LNCaP clone FGC (cell line): ENCODE measurements around the gene LAX1.
"Not testable (repeated sequence)": the region's sequence is repeated elsewhere in the genome, so short reads cannot be mapped to it uniquely, and the experiment has no call there.

Experiments
- DNase-seq: peaks from one replicate; pipeline ENCODE4 v3.0.0-alpha.2; 2011; ENCODE audit warnings: low read depth
- H3K4me3 ChIP-seq: 2 replicates; pipeline ENCODE4 v1.5.1; 2011; ENCODE audit warnings: mild to moderate bottlenecking, low read depth, low read length, control low read depth
- TF ChIP-seq, protein P1 (sequence below): IDR thresholded peaks from 2 replicates; pipeline ENCODE4 v1.5.1; 2012; ENCODE audit warnings: mild to moderate bottlenecking; ENCODE audit not compliant: control insufficient read depth, insufficient read depth; ENCODE audit errors: extremely low read depth

The LAX1 gene

GRCh38 chr1:203781962-203782361 is 17.0 kb downstream of the LAX1 start:
- no peak overlapping the region for H3K4me3 ChIP-seq
- no peak for DNase-seq
- TF ChIP-seq, protein P1, sequence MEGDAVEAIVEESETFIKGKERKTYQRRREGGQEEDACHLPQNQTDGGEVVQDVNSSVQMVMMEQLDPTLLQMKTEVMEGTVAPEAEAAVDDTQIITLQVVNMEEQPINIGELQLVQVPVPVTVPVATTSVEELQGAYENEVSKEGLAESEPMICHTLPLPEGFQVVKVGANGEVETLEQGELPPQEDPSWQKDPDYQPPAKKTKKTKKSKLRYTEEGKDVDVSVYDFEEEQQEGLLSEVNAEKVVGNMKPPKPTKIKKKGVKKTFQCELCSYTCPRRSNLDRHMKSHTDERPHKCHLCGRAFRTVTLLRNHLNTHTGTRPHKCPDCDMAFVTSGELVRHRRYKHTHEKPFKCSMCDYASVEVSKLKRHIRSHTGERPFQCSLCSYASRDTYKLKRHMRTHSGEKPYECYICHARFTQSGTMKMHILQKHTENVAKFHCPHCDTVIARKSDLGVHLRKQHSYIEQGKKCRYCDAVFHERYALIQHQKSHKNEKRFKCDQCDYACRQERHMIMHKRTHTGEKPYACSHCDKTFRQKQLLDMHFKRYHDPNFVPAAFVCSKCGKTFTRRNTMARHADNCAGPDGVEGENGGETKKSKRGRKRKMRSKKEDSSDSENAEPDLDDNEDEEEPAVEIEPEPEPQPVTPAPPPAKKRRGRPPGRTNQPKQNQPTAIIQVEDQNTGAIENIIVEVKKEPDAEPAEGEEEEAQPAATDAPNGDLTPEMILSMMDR = no peak

DNA sequence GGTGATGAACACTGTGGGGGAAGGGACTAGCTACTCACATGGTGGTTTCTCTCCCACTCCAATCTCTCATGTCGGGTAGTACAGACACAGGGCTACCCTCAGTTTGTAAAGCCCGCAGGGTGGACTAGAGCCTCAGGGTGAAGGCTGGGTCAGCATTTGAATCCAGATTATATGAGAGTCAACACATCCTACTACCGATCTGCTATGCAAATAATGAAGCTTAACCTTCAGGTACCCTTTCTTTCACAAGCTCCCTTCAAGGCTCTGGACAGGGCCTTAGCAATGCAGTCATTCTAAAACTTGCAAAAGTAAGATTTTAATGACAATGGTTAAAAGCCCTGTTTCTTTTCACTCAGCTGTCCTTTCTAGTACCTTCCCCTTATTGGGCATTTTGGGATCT is 25.0 kb downstream of the LAX1 start:
- TF ChIP-seq, protein P1 = no peak
- no peak overlapping the region for H3K4me3 ChIP-seq
- no peak for DNase-seq

DNA sequence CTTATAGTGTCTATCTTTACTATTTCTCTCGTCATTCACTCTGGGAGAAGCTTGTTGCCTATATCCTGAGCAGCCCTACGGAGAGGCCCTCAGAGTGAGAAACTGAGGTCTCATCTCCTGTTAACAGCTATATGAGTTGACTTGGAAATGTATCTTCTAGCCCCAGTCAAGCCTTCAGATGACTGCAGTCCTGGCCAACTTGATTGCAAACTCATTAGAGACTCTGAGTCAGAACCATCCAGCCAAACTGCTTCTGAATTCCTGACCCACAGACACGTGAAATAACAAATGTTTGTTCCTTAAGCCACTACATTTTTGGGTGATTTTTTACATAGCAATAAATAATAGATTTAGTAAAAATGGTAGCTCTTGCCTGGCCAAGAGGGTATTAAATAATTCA is 26.5 kb downstream of the LAX1 start:
- DNase-seq = no peak
- TF ChIP-seq, protein P1 = no peak
- no peak overlapping the region for H3K4me3 ChIP-seq

- DNase-seq = no peak
- no peak overlapping the region for H3K4me3 ChIP-seq
- TF ChIP-seq, protein P1 = no peak
Observed at GRCh38 chr1:203792486-203792885, 27.5 kb downstream of the LAX1 start.

DNA sequence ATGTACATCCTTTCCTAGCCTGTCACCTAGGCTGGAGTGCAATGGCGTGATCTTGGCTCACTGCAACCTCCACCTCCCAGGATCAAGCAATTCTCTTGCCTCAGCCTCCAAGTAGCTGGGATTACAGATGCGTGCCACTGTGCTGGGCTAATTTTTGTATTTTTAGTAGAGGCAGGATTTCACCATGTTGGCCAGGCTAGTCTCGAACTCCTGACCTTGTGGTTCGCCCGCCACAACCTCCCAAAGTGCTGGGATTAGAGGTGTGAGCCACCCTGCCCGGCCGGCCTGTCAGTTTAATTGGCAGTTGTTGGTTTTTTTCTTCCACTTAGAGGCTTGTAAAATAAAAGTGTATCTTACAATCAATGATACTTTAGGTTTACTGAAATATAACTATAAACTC is 28.6 kb downstream of the LAX1 start:
- not testable (repeated sequence) for DNase-seq, H3K4me3 ChIP-seq

- peak overlapping the region; percentile 95 for H3K4me3 ChIP-seq
- TF ChIP-seq, protein P1 = no peak
- no peak for DNase-seq
Observed at GRCh38 chr1:203794764-203795440, 29.9 kb downstream of the LAX1 start.

GRCh38 chr1:203795441-203796235 is 30.7 kb downstream of the LAX1 start, which contains the start of the genes ZBED6 and ZC3H11A:
Gene ZBED6, plus strand, starts transcription at chr1:203795623. Its CDS starts 1,900 bp downstream, at chr1:203797523.
Gene ZC3H11A, plus strand, starts transcription at chr1:203795623. Its CDS starts 21,448 bp downstream, at chr1:203817071.
- TF ChIP-seq, protein P1 = no peak
- peak; percentile 96 for DNase-seq
- peak within 1 kb of the TSS; percentile 95 for H3K4me3 ChIP-seq
